GM21381 (cell line): ENCODE measurements around the gene NAALADL2.
"Not testable (repeated sequence)": the region's sequence is repeated elsewhere in the genome, so short reads cannot be mapped to it uniquely, and the experiment has no call there.

Source experiments
- ATAC-seq: cut with Tn5 transposase; IDR thresholded peaks from one replicate; pipeline ENCODE4 v1.9.1; 2021; ENCODE audit warnings: mild to moderate bottlenecking, moderate library complexity; ENCODE audit not compliant: unreplicated experiment

Gene NAALADL2

DNA sequence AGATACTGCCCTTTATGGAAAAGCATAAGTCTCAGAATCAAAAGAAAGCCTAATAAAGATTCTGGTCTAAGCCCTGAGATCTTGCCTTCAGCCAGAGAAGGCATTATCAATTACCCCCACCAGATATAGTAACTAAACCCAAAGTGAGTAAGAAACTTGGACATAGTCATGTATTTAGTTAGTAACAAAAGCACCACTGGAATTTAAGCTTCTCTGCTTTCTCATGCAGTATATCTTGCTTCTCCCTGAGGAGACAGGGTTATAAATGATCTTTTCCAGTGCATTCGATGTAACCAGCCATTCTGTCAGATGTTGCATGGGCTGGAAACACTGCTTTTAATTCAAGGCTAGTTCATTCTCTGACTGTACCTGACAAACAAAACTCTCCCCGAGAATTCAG is 946.7 kb downstream of the NAALADL2 start:
- ATAC-seq = no peak

DNA sequence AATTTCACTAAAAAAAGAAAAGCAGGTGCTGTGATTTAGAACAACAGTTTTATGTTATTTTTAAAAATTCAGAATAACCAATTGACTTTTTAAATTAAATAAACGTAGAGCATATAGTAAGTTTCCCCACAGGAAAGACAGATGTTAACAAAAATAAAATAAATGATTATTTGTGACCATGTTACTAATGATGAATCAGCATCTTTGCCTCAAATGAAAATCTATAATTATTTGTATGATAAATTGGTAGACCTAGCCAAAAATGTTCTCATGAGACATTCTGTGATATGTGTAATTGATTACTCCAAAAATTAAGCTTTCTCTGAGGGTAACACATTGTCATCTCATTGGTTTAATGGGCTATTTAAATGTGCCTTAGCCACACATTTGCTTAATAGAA is 948.0 kb downstream of the NAALADL2 start:
- ATAC-seq = no peak

DNA sequence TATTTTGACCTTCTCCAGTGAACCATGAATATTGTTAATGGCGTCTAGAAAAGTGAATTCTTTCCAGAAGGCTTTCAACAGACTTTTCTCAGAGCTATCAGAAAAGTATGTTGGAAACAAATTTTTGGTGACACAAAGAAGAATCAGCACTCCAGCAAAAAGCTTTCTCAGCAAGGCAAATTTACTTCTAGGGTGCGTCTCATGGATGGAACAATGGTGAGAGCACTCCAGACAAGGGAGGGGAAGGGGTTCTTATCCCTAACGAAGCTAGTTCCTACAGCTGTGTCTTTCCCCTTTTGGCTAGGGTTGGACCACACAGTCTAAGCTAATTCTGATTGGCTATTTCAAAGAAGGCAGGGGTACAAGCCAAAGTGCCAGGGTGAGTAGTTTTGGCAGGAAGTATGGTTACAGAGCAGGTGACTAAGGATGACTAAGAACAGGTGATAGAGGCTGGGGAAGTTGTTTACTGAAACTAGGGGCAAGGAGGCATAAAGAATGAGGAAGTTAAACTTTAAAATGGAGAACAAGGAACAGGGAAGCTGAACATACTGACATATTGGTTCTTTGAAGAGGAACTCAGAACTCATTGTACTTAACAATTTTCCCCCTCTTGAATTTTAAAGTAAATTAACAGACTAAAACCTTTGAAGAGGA is 959.8 kb downstream of the NAALADL2 start:
- no peak for ATAC-seq

DNA sequence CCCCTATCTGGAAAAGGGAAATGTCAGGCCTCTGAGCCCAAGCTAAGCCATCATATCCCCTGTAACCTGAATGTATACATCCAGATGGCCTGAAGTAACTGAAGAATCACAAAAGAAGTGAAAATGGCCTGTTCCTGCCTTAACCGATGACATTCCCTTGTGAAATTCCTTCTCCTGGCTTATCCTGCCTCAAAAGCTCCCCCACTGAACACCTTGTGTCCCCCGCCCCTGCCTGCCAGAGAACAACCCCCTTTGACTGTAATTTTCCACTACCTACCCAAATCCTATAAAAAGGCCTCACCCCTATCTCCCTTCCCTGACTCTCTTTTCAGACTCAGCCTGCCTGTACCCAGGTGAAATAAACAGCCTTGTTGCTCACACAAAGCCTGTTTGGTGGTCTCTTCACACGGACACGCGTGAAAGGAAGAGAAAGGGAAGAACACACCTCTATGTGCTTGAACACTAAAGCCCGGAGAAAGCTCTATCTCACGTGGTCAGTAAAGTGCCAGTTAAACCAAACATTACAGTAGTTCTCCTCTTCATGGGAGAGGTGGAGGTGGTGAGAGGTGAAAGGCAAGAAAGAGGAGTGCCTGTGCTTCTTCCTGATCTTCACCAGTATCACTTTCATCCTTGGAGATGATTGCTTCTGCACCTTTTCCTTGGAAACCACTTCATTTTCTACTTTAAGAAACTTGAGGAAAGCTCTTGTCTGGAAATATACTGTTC is 963.8 kb downstream of the NAALADL2 start:
- not testable (repeated sequence) for ATAC-seq

DNA sequence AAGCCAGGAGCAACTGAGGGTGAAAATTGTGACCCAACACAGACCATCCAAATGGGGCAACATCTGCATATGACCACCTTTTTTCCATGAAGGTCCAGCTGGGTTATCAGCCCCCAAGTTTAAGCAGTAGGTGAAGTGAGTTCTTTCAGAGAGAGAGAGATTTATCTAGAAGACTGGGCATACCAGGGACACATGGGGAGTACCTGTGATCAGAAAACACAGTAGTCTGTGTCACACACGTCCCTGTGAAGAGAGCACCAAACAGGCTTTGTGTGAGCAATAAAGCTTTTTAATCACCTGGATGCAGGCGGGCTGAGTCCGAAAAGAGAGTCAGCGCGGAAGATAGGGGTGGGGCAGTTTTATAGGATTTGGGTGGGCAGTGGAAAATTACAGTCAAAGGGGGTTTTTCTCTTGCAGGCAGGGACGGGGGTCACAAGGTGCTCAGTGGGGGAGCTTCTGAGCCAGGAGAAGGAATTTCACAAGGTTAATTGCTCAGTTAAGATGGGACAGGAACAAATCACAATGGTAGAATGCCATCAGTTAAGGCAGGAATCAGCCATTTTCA is 966.0 kb downstream of the NAALADL2 start:
- ATAC-seq = not testable (repeated sequence)

DNA sequence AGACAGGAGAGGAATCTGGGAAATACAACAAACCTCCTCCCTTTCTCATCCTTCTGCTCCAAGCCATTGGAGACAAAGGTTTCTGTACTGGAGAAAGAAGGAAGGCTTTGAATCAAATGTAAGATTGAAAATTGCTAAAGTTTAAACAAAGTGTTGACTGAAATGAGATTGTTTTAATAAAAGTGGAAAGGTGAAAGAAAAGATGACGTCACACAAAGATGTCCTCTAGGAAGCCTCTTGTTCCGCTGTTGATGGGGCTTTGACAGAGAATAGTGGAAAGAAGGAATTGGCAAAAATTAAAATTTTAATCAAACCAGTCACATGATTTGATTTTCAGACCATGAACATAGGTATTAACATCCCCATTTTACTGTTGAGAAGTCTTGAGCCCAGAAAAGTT is 967.6 kb downstream of the NAALADL2 start:
- no peak for ATAC-seq

DNA sequence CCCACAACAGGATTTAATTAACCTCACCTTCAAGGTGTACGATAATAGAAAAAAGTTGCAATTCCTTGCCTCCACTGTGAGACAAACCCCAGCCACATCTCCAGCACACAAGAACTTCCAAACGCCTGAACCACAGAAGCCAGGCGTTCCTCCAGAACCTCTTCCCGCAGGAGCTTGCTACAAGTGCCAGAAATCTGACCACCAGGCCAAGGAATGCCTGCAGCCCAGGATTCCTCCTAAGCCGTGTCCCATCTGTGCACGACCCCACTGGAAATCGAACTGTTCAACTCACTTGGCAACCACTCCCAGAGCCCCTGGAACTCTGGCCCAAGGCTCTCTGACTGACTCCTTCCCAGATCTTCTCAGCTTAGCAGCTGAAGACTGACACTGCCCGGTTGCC is 970.7 kb downstream of the NAALADL2 start:
- ATAC-seq = not testable (repeated sequence)

DNA sequence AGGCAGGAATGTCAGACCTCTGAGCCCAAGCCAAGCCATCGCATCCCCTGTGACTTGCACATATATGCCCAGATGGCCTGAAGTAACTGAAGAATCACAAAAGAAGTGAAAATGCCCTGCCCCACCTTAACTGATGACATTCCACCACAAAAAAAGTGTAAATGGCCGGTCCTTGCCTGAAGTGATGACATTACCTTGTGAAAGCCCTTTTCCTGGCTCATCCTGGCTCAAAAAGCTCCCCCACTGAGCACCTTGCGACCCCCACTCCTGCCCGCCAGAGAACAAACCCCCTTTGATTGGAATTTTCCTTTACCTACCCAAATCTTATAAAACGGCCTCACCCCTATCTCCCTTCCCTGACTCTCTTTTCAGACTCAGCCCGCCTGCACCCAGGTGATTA is 976.6 kb downstream of the NAALADL2 start:
- ATAC-seq = not testable (repeated sequence)

DNA sequence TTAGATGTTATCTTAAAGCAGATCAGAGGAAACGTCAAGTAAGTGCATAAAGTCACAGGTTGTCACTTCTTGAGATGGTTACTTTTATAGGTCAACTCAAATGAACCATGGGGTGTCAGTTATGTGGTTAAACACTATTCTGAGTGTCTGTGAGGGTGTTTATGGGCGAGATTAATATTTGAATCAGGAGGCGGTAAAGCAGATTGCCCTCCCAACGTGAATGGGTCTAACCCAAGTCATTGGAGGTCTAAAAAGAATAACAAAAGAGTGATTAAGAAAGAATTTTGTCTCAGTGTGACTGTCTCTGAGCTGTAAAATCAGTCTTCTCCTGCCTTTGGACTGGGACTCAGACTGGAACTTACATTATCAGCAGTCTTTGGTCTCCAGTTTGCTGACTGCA is 977.5 kb downstream of the NAALADL2 start:
- no peak for ATAC-seq

DNA sequence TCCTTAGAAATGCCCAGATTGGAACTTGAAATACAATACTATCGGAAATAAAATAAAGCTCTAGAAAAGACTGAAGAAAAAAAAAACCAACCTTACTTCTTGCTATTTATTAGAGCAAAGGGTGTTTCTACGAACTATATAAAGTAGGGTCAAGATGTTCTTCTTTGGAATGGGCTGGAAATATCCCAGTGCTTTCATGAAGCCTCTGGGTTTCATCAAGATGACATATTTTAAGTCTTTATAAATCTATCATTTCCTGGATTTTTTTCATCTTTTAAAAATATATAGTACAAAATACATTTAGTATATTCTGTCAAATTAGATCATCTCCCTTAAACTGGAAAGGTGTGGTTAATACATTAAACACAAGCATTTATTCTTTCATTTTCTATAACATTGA is 978.8 kb downstream of the NAALADL2 start:
- no peak for ATAC-seq

DNA sequence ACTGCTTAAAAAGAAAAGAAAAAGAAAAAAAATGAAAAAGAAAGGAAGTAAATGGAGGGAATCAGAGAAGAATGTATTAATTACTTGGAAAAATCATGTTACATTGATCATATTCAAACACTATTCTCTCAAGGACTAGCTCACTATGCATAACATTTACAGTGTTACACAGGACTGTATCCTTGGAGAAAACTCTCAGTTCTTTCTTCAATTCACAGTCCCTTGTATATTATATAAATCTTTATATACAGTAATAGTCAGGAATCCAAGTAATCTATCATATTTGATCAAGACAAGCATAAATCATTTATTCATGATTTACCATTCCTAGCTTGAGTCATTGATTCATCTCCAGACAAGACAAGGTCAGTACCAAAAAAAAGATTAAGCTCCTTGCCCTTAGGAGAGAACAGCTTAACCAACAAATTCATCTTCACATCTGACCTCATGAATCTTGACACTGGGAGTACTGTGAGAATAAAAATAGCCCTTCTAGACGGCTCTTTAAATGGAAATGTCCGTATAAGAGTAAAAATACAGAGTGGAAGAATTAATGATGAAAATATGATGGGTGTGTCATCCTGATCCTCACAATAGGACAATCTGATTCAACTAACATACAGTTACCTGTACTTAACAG is 980.4 kb downstream of the NAALADL2 start:
- ATAC-seq = no peak

DNA sequence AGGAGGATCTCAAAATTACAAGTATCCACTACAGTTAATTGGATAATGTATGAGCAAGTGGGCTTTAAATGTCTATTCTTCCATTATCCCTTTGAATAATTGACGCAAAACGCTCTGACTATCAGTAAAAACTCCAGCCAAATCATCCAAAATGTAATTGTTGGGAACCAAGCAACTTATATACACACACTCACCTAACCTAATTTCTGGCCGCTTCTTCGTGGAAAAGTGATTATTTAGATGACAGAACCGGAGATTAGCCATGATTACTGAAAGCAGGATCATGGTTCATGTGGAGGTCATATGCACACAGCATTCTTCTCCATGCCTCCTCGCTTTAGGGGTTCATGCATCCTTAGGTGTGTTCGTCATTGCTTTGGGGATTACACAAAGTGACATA is 992.4 kb downstream of the NAALADL2 start:
- no peak for ATAC-seq

DNA sequence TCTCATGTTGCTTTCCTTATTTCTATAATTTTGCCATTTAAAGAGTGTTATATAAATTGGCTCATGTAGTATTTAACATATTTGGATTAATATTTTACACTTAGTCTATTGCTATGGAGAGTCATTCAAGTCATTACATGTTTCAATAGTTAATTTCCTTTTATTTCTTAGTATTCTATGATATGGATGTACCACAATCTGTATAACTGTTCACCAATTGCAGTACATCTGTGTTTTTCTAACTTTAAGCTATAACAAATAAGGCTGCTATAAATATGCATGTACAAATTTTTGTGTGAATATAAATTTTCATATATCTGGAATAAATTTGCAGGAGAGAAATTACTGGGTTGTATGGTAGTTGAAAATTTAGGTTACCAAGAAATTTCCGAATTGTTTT is 993.4 kb downstream of the NAALADL2 start:
- ATAC-seq = no peak

DNA sequence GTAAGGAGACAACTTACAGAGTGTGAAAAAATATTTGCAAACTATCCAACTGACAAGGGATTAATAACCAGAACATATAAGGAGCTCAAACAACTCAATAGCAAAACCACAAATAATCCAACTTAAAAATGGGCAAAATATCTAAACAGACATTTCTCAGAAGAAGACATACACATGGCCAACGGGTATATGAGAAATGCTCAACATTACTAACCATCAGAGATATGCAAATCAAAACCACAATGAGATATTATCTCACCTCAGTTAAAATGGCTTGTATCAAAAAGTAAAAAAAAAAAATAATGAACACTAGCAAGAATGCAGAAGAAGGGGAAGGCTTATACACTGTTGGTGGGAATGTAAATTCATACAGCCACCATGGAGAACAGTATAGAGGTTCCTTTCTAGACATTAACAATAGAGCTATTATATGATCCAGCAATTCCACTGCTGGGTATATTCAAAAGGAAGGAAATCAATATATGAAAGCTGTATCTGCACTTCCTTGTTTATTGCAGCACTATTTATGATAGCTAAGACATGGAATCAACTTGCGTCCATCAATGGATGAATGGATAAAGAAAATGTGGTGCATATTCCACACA is 998.6 kb downstream of the NAALADL2 start:
- no peak for ATAC-seq
